K562 (cell line): ENCODE data around the gene CACNA1I. TPM values are rescaled to one million over a fixed set of nuclear protein-coding genes. Genes with fewer than 3 reads are reported as not detected.
A peak's percentile ranks its signal among the peaks of the same experiment; 100 is the strongest.

Experiments
- BRF1 ChIP-seq: IDR thresholded peaks from 3 replicates; pipeline ENCODE4 v1.6.1; 2011; ENCODE audit warnings: borderline replicate concordance, mild to moderate bottlenecking; ENCODE audit not compliant: insufficient read length; ENCODE audit errors: extremely low read depth
- CBFB ChIP-seq: sonication (generic); formaldehyde crosslinking; IDR thresholded peaks from 2 replicates; pipeline ENCODE4 v1.4.0; 2020; ENCODE audit warnings: mild to moderate bottlenecking, missing genetic modification reagents
- FOXK2 ChIP-seq, 2 experiments: fragments of 450-650 bp; IDR thresholded peaks in 1 of 2; conservative IDR thresholded peaks in 1 of 2; 2 replicates each; pipeline ENCODE4 v1.6.1; 2016; ENCODE audit warnings: low read depth in 2 of 2, mild to moderate bottlenecking in 1 of 2
- ILF3 ChIP-seq: fragments of 450-650 bp; IDR thresholded peaks from 2 replicates; pipeline ENCODE4 v1.6.1; 2018; ENCODE audit warnings: antibody characterized with exemption, mild to moderate bottlenecking, moderate library complexity, borderline replicate concordance
- NEUROD1 ChIP-seq: fragments of 150-350 bp; IDR thresholded peaks from 2 replicates; pipeline ENCODE4 v1.6.1; 2014; ENCODE audit warnings: borderline replicate concordance, low read length, low read depth; ENCODE audit not compliant: partially characterized antibody
- PHB ChIP-seq: fragments of 250-450 bp; sonication (Bioruptor Pico); IDR thresholded peaks from 2 replicates; pipeline ENCODE4 v1.5.0; 2021
- TAL1 ChIP-seq: fragments of 450-650 bp; IDR thresholded peaks from 2 replicates; pipeline ENCODE4 v1.6.1; 2016; ENCODE audit warnings: mild to moderate bottlenecking
- ZNF146 ChIP-seq: IDR thresholded peaks from one replicate; pipeline ENCODE4 v1.6.1; 2018; ENCODE audit warnings: missing compliant biosample characterization; ENCODE audit not compliant: unreplicated experiment
- ZNF583 ChIP-seq: fragments of 250-450 bp; sonication (Bioruptor Pico); IDR thresholded peaks from 2 replicates; pipeline ENCODE4 v1.4.0; 2020
- ZNF76 ChIP-seq: fragments of 250-450 bp; sonication (Bioruptor Pico); IDR thresholded peaks from 2 replicates; pipeline ENCODE4 v1.4.0; 2020; ENCODE audit warnings: mild to moderate bottlenecking, moderate library complexity, borderline replicate concordance
- ZNF830 ChIP-seq: fragments of 250-450 bp; sonication (Bioruptor Pico); IDR thresholded peaks from 2 replicates; pipeline ENCODE4 v1.5.0; 2021; ENCODE audit warnings: mild to moderate bottlenecking
- polyA plus RNA-seq, 8 experiments: library from polyadenylated mRNA; depleted of rRNA in 4 of 8; stranded (reverse) in 5 of 8; unstranded in 3 of 8; fragments of >200 nt; fragmentation: Nextera tagmentation in 2 of 8; fragmentation: Illumina TruSeq in 1 of 8; extraction: Ambion mirVana in 2 of 8; extraction: Trizol in 1 of 8; gene quantifications; 2 replicates each; pipeline versions ENCODE4 v1.2.1 to v1.2.3, GENCODE V29; 2011 to 2014; ENCODE audit warnings: inconsistent platforms in 1 of 8, missing spikeins in 1 of 8
- total RNA-seq, 7 experiments: library from RNA; depleted of rRNA in 6 of 7; stranded (reverse); fragments of >200 nt in 6 of 7; fragmentation: Illumina TruSeq in 2 of 7; extraction: Trizol in 2 of 7; gene quantifications; 2 replicates each; pipeline versions ENCODE4 v1.2.1 to v1.2.3, GENCODE V29; 2011 to 2021; ENCODE audit warnings: low replicate concordance in 1 of 7
- TF ChIP-seq, protein P1 (sequence below): fragments of 250-450 bp; sonication (Bioruptor Pico); IDR thresholded peaks from 2 replicates; pipeline ENCODE4 v1.5.0; 2021
- TF ChIP-seq, protein P2 (sequence below): fragments of 250-450 bp; sonication (Bioruptor Pico); IDR thresholded peaks from 2 replicates; pipeline ENCODE4 v1.5.0; 2020; ENCODE audit warnings: mild to moderate bottlenecking, borderline replicate concordance
- TF ChIP-seq, protein P3 (sequence below): fragments of 200-600 bp; sonication (generic); IDR thresholded peaks from one replicate; pipeline ENCODE4 v1.6.1; 2012; ENCODE audit warnings: mild to moderate bottlenecking, low read depth, low read length, inconsistent platforms

The CACNA1I gene
- total and polyA plus RNA-seq, 9 of the 15 experiments (the other 6 are each of a cell fraction or from before 2014, with no cell fraction given) = 0.01 to 0.79 (median 0.32) TPM; not detected in 1

DNA sequence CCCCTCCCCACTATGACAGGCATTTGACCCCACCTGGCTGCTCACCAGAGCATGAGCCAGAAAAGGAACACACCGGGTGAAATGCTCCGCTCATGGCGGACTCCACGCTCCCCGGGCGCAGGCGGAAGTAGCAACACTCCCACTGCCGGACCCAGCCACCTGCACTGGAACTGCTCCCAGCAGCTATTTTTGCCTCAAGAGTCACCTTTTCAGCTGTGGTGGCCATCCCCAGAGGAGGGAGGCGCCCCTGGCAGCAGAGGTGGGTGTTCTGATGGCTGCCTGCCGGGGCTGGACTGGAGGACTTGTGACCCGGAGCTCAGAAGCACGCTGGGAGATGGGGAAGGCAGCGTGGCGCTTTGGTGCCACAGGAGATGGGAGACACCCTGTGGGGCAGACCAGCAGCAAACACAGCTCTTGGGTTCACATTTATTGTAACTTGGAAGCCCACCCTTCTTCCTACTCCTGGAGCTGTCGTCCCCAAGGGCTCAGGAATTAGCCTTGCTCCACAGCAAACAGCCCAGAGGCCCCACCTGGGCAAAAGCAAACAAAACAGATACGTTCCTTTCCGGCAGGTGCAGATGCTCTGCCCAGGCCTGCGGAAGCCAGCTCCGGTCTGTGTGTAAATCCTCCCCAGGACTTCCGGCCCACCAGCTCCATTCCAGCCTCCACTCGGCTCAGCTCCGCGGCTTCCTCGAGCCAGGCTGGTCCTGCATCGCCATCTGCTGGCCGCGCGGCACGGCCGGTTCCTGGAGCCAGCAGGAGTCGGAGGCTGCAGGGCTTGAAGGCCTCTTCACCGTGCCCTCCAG, 41.7 kb upstream of the CACNA1I start (continued):
- TF ChIP-seq ZNF76 (CRISPR knock-in tag) (0 out of 2 replicates have a peak, but pooled peaks have one; percentile 26), ZNF830 (CRISPR knock-in tag) (no peak), TAL1 (no peak), PHB (CRISPR knock-in tag) (no peak), NEUROD1 (peak; percentile 100), FOXK2 (conservative IDR thresholded peaks at IDR 0.05 in 1 of 2, IDR thresholded peaks at IDR 0.05 in 1 of 2; ENCODE audit: low read depth in 2 of 2) (no peak), ZNF146 (CRISPR knock-in tag) (no peak), ILF3 (no peak), BRF1 (no peak), CBFB (CRISPR knock-in tag) (0 out of 2 replicates have a peak, but pooled peaks have one; percentile 26), ZNF583 (CRISPR knock-in tag) (no peak)
- TF ChIP-seq, protein P1, sequence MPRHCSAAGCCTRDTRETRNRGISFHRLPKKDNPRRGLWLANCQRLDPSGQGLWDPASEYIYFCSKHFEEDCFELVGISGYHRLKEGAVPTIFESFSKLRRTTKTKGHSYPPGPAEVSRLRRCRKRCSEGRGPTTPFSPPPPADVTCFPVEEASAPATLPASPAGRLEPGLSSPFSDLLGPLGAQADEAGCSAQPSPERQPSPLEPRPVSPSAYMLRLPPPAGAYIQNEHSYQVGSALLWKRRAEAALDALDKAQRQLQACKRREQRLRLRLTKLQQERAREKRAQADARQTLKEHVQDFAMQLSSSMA (CRISPR knock-in tag) = no peak
- TF ChIP-seq, protein P2, sequence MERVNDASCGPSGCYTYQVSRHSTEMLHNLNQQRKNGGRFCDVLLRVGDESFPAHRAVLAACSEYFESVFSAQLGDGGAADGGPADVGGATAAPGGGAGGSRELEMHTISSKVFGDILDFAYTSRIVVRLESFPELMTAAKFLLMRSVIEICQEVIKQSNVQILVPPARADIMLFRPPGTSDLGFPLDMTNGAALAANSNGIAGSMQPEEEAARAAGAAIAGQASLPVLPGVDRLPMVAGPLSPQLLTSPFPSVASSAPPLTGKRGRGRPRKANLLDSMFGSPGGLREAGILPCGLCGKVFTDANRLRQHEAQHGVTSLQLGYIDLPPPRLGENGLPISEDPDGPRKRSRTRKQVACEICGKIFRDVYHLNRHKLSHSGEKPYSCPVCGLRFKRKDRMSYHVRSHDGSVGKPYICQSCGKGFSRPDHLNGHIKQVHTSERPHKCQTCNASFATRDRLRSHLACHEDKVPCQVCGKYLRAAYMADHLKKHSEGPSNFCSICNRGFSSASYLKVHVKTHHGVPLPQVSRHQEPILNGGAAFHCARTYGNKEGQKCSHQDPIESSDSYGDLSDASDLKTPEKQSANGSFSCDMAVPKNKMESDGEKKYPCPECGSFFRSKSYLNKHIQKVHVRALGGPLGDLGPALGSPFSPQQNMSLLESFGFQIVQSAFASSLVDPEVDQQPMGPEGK (CRISPR knock-in tag) = no peak
- TF ChIP-seq, protein P3, sequence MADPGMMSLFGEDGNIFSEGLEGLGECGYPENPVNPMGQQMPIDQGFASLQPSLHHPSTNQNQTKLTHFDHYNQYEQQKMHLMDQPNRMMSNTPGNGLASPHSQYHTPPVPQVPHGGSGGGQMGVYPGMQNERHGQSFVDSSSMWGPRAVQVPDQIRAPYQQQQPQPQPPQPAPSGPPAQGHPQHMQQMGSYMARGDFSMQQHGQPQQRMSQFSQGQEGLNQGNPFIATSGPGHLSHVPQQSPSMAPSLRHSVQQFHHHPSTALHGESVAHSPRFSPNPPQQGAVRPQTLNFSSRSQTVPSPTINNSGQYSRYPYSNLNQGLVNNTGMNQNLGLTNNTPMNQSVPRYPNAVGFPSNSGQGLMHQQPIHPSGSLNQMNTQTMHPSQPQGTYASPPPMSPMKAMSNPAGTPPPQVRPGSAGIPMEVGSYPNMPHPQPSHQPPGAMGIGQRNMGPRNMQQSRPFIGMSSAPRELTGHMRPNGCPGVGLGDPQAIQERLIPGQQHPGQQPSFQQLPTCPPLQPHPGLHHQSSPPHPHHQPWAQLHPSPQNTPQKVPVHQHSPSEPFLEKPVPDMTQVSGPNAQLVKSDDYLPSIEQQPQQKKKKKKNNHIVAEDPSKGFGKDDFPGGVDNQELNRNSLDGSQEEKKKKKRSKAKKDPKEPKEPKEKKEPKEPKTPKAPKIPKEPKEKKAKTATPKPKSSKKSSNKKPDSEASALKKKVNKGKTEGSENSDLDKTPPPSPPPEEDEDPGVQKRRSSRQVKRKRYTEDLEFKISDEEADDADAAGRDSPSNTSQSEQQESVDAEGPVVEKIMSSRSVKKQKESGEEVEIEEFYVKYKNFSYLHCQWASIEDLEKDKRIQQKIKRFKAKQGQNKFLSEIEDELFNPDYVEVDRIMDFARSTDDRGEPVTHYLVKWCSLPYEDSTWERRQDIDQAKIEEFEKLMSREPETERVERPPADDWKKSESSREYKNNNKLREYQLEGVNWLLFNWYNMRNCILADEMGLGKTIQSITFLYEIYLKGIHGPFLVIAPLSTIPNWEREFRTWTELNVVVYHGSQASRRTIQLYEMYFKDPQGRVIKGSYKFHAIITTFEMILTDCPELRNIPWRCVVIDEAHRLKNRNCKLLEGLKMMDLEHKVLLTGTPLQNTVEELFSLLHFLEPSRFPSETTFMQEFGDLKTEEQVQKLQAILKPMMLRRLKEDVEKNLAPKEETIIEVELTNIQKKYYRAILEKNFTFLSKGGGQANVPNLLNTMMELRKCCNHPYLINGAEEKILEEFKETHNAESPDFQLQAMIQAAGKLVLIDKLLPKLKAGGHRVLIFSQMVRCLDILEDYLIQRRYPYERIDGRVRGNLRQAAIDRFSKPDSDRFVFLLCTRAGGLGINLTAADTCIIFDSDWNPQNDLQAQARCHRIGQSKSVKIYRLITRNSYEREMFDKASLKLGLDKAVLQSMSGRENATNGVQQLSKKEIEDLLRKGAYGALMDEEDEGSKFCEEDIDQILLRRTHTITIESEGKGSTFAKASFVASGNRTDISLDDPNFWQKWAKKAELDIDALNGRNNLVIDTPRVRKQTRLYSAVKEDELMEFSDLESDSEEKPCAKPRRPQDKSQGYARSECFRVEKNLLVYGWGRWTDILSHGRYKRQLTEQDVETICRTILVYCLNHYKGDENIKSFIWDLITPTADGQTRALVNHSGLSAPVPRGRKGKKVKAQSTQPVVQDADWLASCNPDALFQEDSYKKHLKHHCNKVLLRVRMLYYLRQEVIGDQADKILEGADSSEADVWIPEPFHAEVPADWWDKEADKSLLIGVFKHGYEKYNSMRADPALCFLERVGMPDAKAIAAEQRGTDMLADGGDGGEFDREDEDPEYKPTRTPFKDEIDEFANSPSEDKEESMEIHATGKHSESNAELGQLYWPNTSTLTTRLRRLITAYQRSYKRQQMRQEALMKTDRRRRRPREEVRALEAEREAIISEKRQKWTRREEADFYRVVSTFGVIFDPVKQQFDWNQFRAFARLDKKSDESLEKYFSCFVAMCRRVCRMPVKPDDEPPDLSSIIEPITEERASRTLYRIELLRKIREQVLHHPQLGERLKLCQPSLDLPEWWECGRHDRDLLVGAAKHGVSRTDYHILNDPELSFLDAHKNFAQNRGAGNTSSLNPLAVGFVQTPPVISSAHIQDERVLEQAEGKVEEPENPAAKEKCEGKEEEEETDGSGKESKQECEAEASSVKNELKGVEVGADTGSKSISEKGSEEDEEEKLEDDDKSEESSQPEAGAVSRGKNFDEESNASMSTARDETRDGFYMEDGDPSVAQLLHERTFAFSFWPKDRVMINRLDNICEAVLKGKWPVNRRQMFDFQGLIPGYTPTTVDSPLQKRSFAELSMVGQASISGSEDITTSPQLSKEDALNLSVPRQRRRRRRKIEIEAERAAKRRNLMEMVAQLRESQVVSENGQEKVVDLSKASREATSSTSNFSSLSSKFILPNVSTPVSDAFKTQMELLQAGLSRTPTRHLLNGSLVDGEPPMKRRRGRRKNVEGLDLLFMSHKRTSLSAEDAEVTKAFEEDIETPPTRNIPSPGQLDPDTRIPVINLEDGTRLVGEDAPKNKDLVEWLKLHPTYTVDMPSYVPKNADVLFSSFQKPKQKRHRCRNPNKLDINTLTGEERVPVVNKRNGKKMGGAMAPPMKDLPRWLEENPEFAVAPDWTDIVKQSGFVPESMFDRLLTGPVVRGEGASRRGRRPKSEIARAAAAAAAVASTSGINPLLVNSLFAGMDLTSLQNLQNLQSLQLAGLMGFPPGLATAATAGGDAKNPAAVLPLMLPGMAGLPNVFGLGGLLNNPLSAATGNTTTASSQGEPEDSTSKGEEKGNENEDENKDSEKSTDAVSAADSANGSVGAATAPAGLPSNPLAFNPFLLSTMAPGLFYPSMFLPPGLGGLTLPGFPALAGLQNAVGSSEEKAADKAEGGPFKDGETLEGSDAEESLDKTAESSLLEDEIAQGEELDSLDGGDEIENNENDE = no peak
